Body of pancreas (tissue), 4 donors: Measurements from ENCODE around the gene CSF1. TPM values are rescaled to one million over a fixed set of nuclear protein-coding genes. Genes with fewer than 3 reads are reported as not detected.
A peak's percentile ranks its signal among the peaks of the same experiment; 100 is the strongest.

ENCODE experiments used
- ATAC-seq: fragments of 150-250 bp; one replicate; pipeline ENCODE4 v1.9.1; 2016
- DNase-seq, 4 donors: peaks; one replicate each; pipeline ENCODE4 v3.0.0-alpha.2; 2019
- H3K27ac ChIP-seq, 4 donors: fragments of 200-600 bp; sonication (generic); 1 replicate in 3 of 4; 2 replicates in 1 of 4; pipeline versions ENCODE4 v1.5.1 to v1.6.1; 2016 to 2019; ENCODE audit warnings: mild to moderate bottlenecking in 1 of 4, mixed read lengths in 1 of 4, moderate library complexity in 1 of 4
- H3K27me3 ChIP-seq, 2 donors: fragments of 200-600 bp; sonication (generic); one replicate each; pipeline ENCODE4 v1.6.0; 2016; ENCODE audit warnings: mild to moderate bottlenecking in 1 of 2
- H3K36me3 ChIP-seq, 2 donors: fragments of 200-600 bp; sonication (generic); replicated peaks in 1 of 2; 2 replicates each; pipeline ENCODE4 v1.5.1; 2016; ENCODE audit warnings: low read depth in 2 of 2; ENCODE audit not compliant: insufficient read depth in 1 of 2
- H3K4me1 ChIP-seq: fragments of 200-600 bp; sonication (generic); one replicate; pipeline ENCODE4 v1.6.0; 2016
- H3K4me3 ChIP-seq, 2 donors: fragments of 200-600 bp; sonication (generic); 1 replicate in 1 of 2; 2 replicates in 1 of 2; pipeline ENCODE4 v1.5.1; 2016 to 2019
- H3K9me3 ChIP-seq, 3 donors: fragments of 200-600 bp; sonication (generic); 1 replicate in 2 of 3; 2 replicates in 1 of 3; pipeline ENCODE4 v1.5.1; 2016
- CTCF ChIP-seq, 7 experiments: fragments of 450-650 bp in 4 of 7; fragments of 200-600 bp in 3 of 7; sonication (generic) in 3 of 7; IDR thresholded peaks; one replicate each; pipeline ENCODE4 v1.5.1; 2016 to 2019; ENCODE audit warnings: antibody characterized with exemption in 7 of 7
- POLR2A ChIP-seq, 3 donors: fragments of 450-650 bp; IDR thresholded peaks; one replicate each; pipeline ENCODE4 v1.6.1; 2016; ENCODE audit warnings: antibody characterized with exemption in 3 of 3, mild to moderate bottlenecking in 2 of 3
- WGBS, 2 donors: methylation state at CpG; one replicate each; pipeline ENCODE4 v1.1.5; 2017; 5-methylcytosine and 5-hydroxymethylcytosine counted together
- intact Hi-C: fragments of 100-400 bp; cut with DNase I; formaldehyde crosslinking; loops from one replicate; pipeline ENCODE4 v1.15.1; 2023
- total RNA-seq, 2 donors: library from RNA; depleted of rRNA; stranded (reverse); fragments of >200 nt; gene quantifications; one replicate each; pipeline ENCODE4 v1.1.0, GENCODE V29; 2016

The CSF1 gene
- total RNA-seq, 2 donors from 2014 or later = 26.7 to 60.7 TPM

- DNase-seq (no peak), ATAC-seq (no peak)
- Histone ChIP-seq H3K27me3 (no peaks in the 10 kb centered on the region), H3K27ac (no peak overlapping the region), H3K36me3 (no peaks in the 10 kb centered on the region), H3K9me3 (no peaks in the 10 kb centered on the region), H3K4me3 (no peak overlapping the region), H3K4me1 (peaks cover 28% of the 10 kb centered on the region)
- 81 to 85% methylated on average over 4 to 6 of the region's 6 CpGs for WGBS, 2 donors
- intact Hi-C loops = no loop called here
- TF ChIP-seq POLR2A (IDR thresholded peaks at IDR 0.05) = no peak
- TF ChIP-seq CTCF (IDR thresholded peaks at IDR 0.05) = no peak
These were observed 4.1 kb downstream of the CSF1 start for GRCh38 chr1:109914587-109915240.

GRCh38 chr1:109917051-109917767, 6.6 kb downstream of the CSF1 start:
- Histone ChIP-seq H3K9me3 (no peaks in the 10 kb centered on the region), H3K4me1 (peaks cover 16% of the 10 kb centered on the region), H3K36me3 (peaks cover 0 to 3% of the 10 kb centered on the region in 2 donors), H3K27ac (no peak overlapping the region), H3K4me3 (no peak overlapping the region), H3K27me3 (no peaks in the 10 kb centered on the region)
- no peak for DNase-seq
- TF ChIP-seq POLR2A (IDR thresholded peaks at IDR 0.05) (no peak), CTCF (IDR thresholded peaks at IDR 0.05) (no peak)
- intact Hi-C loops = no loop called here
- ATAC-seq = no peak
- WGBS, 2 donors = 87 to 92% methylated on average over 7 to 8 of the region's 9 CpGs

GRCh38 chr1:109917768-109918606, 7.3 kb downstream of the CSF1 start:
- H3K36me3 ChIP-seq = peaks cover 0 to 6% of the 10 kb centered on the region in 2 donors
- no peak for DNase-seq
- TF ChIP-seq POLR2A (IDR thresholded peaks at IDR 0.05) (no peak), CTCF (IDR thresholded peaks at IDR 0.05) (peak in 2 of 7 experiments; percentile 9)
- intact Hi-C loops = no loop called here
- H3K27me3 ChIP-seq = no peaks in the 10 kb centered on the region
- peaks cover 14% of the 10 kb centered on the region for H3K4me1 ChIP-seq
- no peaks in the 10 kb centered on the region for H3K9me3 ChIP-seq
- H3K27ac ChIP-seq = no peak overlapping the region
- no peak overlapping the region for H3K4me3 ChIP-seq
- 70 to 77% methylated on average over 6 of the region's 6 CpGs for WGBS, 2 donors
- ATAC-seq = no peak

- TF ChIP-seq POLR2A (IDR thresholded peaks at IDR 0.05) = no peak
- no peak for TF ChIP-seq CTCF (IDR thresholded peaks at IDR 0.05)
- DNase-seq (no peak), ATAC-seq (no peak)
- peaks cover 7% of the 10 kb centered on the region for H3K4me1 ChIP-seq
- H3K27me3 ChIP-seq = no peaks in the 10 kb centered on the region
- 81% methylated on average over 7 of the region's 7 CpGs for WGBS, 2 donors
- H3K36me3 ChIP-seq = peaks cover 0 to 6% of the 10 kb centered on the region in 2 donors
- no peak overlapping the region for H3K27ac ChIP-seq
- H3K9me3 ChIP-seq = no peaks in the 10 kb centered on the region
- H3K4me3 ChIP-seq = no peak overlapping the region
- intact Hi-C loops = no loop called here
These were observed 8.0 kb downstream of the CSF1 start for GRCh38 chr1:109918671-109919070.
